Progenitor cell of endocrine pancreas (in vitro differentiated cells): ENCODE measurements around the gene VRK1. TPM values are rescaled to one million over a fixed set of nuclear protein-coding genes. Genes with fewer than 3 reads are reported as not detected.

Experiments
- DNase-seq: peaks from one replicate; pipeline ENCODE4 v3.0.0; 2021; ENCODE audit warnings: low spot score; ENCODE audit not compliant: unreplicated experiment
- H3K27ac Mint-ChIP-seq: 2 replicates; pipeline ENCODE4 v1.8.0; 2021; ENCODE audit warnings: mild to moderate bottlenecking, moderate library complexity, mixed read lengths
- H3K27me3 Mint-ChIP-seq: 2 replicates; pipeline ENCODE4 v1.8.0; 2021; ENCODE audit warnings: mixed read lengths
- H3K36me3 Mint-ChIP-seq: 2 replicates; pipeline ENCODE4 v1.8.0; 2022; ENCODE audit warnings: mixed read lengths; ENCODE audit not compliant: insufficient read depth
- H3K4me1 Mint-ChIP-seq: 2 replicates; pipeline ENCODE4 v1.8.0; 2021; ENCODE audit warnings: low read depth, mixed read lengths
- H3K4me3 Mint-ChIP-seq: 2 replicates; pipeline ENCODE4 v1.8.0; 2021; ENCODE audit warnings: low read depth, mild to moderate bottlenecking, moderate library complexity, mixed read lengths
- H3K9me3 Mint-ChIP-seq: 2 replicates; pipeline ENCODE4 v1.8.0; 2021; ENCODE audit warnings: low read depth, mixed read lengths
- total RNA-seq: library from RNA; stranded (reverse); gene quantifications from 2 replicates; pipeline ENCODE4 v1.2.1, GENCODE V29; 2021
- TF ChIP-seq, protein P1 (sequence below): fragments of 200-600 bp; sonication (generic); IDR thresholded peaks from one replicate; pipeline ENCODE4 v1.5.0; 2021; ENCODE audit warnings: antibody characterized with exemption, mild to moderate bottlenecking; ENCODE audit not compliant: unreplicated experiment

VRK1 gene
- total RNA-seq, 1 donor from 2014 or later, result 33.3 TPM

DNA sequence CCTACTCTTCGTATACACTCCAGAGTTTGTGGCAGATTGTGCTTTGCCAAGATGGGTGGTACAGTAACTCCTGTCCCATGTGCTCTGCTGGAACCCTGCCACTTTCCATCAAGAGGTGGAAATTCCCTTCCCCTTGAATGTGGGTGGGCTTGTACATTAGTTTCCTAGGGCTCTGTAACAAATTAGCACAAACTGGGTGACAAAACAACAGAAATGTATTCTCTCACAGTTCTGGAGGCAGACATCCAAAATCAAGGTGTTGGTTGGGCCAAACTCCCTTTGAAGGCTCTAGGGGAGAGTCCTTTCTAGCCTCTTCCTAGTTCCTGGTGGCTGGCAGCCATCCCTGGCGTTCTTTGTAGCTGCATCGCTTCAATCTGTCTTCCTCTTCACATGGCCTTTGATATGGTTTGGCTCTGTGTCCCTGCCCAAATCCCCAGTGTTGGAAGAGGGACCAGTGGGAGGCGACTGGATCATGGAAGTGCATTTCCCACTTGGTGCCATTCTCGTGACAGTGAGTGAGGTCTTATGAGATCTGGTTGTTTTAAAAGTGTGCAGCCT is 117.5 kb downstream of the VRK1 start:
- Mint-ChIP-seq H3K27ac (no peak overlapping the region), H3K9me3 (peaks cover 6% of the 10 kb centered on the region), H3K4me1 (peaks cover 4% of the 10 kb centered on the region), H3K4me3 (no peak overlapping the region), H3K36me3 (peaks cover under 1% of the 10 kb centered on the region), H3K27me3 (no peaks in the 10 kb centered on the region)
- TF ChIP-seq, protein P1, sequence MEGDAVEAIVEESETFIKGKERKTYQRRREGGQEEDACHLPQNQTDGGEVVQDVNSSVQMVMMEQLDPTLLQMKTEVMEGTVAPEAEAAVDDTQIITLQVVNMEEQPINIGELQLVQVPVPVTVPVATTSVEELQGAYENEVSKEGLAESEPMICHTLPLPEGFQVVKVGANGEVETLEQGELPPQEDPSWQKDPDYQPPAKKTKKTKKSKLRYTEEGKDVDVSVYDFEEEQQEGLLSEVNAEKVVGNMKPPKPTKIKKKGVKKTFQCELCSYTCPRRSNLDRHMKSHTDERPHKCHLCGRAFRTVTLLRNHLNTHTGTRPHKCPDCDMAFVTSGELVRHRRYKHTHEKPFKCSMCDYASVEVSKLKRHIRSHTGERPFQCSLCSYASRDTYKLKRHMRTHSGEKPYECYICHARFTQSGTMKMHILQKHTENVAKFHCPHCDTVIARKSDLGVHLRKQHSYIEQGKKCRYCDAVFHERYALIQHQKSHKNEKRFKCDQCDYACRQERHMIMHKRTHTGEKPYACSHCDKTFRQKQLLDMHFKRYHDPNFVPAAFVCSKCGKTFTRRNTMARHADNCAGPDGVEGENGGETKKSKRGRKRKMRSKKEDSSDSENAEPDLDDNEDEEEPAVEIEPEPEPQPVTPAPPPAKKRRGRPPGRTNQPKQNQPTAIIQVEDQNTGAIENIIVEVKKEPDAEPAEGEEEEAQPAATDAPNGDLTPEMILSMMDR, result no peak
- DNase-seq, result no peak

DNA sequence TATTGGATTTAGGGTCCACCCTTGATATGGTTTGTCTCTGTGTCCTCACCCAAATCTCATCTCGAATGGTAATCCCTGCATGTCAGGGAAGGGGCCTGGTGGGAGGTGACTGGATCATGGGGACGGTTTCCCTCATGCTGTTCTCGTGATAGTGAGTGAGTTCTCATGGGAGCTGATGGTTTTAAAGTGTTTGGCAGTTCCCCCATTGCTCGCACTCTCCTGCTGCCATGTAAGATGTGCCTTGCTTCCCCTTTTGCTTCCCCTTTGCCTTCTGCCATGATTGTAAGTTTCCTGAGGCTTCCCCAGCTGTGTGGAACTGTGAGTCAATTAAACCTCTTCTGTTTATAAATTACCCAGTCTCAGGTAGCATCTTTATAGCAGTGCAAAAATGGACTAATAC is 118.3 kb downstream of the VRK1 start:
- DNase-seq, result no peak
- TF ChIP-seq, protein P1, result no peak
- Mint-ChIP-seq H3K27me3 (no peaks in the 10 kb centered on the region), H3K36me3 (no peaks in the 10 kb centered on the region), H3K4me3 (no peak overlapping the region), H3K9me3 (no peaks in the 10 kb centered on the region), H3K27ac (no peak overlapping the region), H3K4me1 (peaks cover 8% of the 10 kb centered on the region)

DNA sequence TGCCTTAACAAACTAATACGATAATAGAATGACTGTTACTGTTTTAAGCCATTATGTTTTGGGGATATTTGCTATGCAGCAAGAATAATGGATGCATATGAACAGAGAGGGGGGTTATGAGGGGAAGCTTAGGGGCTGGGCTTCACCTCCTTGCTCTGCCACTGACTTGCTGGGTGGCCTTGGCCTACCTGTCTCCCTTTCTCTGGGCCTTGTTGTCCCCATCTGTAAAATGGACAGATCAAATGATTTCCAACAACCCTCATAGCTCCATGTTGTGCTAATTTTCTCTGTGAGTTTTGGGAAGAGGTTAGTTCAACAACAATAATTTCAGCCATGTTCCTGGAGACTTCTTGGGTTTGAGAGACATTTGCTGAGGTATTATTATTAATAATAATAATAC is 119.6 kb downstream of the VRK1 start:
- no peak overlapping the region for H3K27ac Mint-ChIP-seq
- peaks cover 6% of the 10 kb centered on the region for H3K9me3 Mint-ChIP-seq
- H3K36me3 Mint-ChIP-seq, result peaks cover under 1% of the 10 kb centered on the region
- H3K4me3 Mint-ChIP-seq, result no peak overlapping the region
- no peak for DNase-seq
- TF ChIP-seq, protein P1, result no peak
- no peaks in the 10 kb centered on the region for H3K27me3 Mint-ChIP-seq
- H3K4me1 Mint-ChIP-seq, result peaks cover 13% of the 10 kb centered on the region

DNA sequence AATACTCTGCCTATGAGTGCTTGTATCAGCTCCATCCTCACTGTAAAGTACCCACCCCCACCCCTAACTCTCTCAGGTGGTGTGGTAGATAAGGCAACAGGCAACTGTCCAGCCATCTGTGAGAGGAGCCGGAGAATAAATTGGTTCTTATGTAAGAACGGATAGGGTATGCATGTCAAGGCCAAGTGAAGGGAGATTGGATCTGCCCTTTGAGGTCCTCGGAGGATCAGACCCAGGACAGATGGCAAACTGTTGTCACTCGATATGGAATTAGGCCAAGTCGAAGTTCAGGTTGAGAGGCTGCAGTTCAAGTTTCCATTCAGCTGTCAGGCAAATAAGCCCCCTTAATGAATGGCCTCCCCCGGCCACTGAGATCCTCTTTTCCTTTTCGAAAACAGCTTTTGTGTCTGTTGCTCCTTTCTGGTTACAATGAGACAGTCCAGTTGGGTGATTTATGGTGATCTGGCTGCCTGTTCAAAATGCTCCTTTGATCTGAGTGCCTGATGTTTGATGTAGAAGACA is 120.3 kb downstream of the VRK1 start:
- H3K4me3 Mint-ChIP-seq, result no peak overlapping the region

DNA sequence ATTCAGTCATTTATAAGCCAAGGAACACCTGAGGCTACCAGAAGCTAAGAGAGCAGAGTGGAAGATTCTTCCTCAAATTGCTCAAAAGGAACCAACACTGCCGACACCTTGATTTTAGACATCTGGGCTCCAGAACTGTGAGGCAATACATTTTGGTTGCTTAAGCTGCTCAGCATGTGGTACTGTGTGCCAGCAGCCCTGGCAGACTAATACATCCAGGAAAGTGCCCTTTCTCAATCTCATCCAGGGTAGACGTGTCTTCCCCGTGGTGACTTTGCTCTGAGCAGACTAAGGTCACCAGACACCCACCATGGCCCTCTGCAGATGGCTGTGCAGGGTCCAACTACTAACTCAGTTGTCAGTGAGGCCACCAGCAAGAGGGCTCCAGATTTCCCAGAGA is 122.8 kb downstream of the VRK1 start:
- H3K9me3 Mint-ChIP-seq, result peaks cover 14% of the 10 kb centered on the region
- no peaks in the 10 kb centered on the region for H3K27me3 Mint-ChIP-seq
- no peak overlapping the region for H3K4me3 Mint-ChIP-seq
- H3K4me1 Mint-ChIP-seq, result peaks cover 13% of the 10 kb centered on the region
- peak overlapping the region; percentile 51 for H3K27ac Mint-ChIP-seq
- DNase-seq, result no peak
- TF ChIP-seq, protein P1, result no peak
- peaks cover 6% of the 10 kb centered on the region for H3K36me3 Mint-ChIP-seq

More for the DNA sequence above, 120.3 kb downstream of the VRK1 start:
- H3K9me3 Mint-ChIP-seq, result peaks cover 12% of the 10 kb centered on the region
- no peak overlapping the region for H3K27ac Mint-ChIP-seq
- TF ChIP-seq, protein P1, result no peak
- H3K27me3 Mint-ChIP-seq, result no peaks in the 10 kb centered on the region
- DNase-seq, result no peak
- H3K4me1 Mint-ChIP-seq, result peaks cover 13% of the 10 kb centered on the region
- H3K36me3 Mint-ChIP-seq, result peaks cover 4% of the 10 kb centered on the region
